HEK293 (cell line): Measurements from ENCODE around the gene RASA4B.

ENCODE experiments used
- GLIS2 ChIP-seq: fragments of 450-650 bp; formaldehyde crosslinking; IDR thresholded peaks from 2 replicates; pipeline ENCODE4 v1.5.1; 2016; ENCODE audit warnings: missing biosample characterization, missing genetic modification characterization
- KLF8 ChIP-seq: fragments of 450-650 bp; formaldehyde crosslinking; IDR thresholded peaks from 2 replicates; pipeline ENCODE4 v1.5.1; 2016; ENCODE audit warnings: missing biosample characterization, missing genetic modification characterization
- MZF1 ChIP-seq: fragments of 450-650 bp; formaldehyde crosslinking; IDR thresholded peaks from 2 replicates; pipeline ENCODE4 v1.5.1; 2017; ENCODE audit warnings: missing biosample characterization, missing genetic modification characterization, borderline replicate concordance
- PBX3 ChIP-seq: sonication (generic); formaldehyde crosslinking; IDR thresholded peaks from 2 replicates; pipeline ENCODE4 v1.8.1; 2022; ENCODE audit warnings: mild to moderate bottlenecking, moderate library complexity, missing genetic modification reagents
- ZBTB48 ChIP-seq: fragments of 450-650 bp; formaldehyde crosslinking; IDR thresholded peaks from 2 replicates; pipeline ENCODE4 v1.5.1; 2016; ENCODE audit warnings: missing biosample characterization, missing genetic modification characterization
- ZFP41 ChIP-seq: fragments of 450-650 bp; formaldehyde crosslinking; IDR thresholded peaks from 2 replicates; pipeline ENCODE4 v1.5.1; 2016; ENCODE audit warnings: missing biosample characterization, missing genetic modification characterization, borderline replicate concordance
- ZNF132 ChIP-seq: fragments of 450-650 bp; formaldehyde crosslinking; IDR thresholded peaks from 2 replicates; pipeline ENCODE4 v1.5.1; 2017; ENCODE audit warnings: missing biosample characterization, missing genetic modification characterization, borderline replicate concordance
- ZNF146 ChIP-seq: fragments of 450-650 bp; formaldehyde crosslinking; IDR thresholded peaks from 2 replicates; pipeline ENCODE4 v1.5.1; 2016; ENCODE audit warnings: missing biosample characterization, missing genetic modification characterization
- ZNF223 ChIP-seq: fragments of 450-650 bp; formaldehyde crosslinking; IDR thresholded peaks from 2 replicates; pipeline ENCODE4 v1.5.1; 2016; ENCODE audit warnings: missing biosample characterization, missing genetic modification characterization
- ZNF23 ChIP-seq: fragments of 450-650 bp; formaldehyde crosslinking; IDR thresholded peaks from 2 replicates; pipeline ENCODE4 v1.5.1; 2016; ENCODE audit warnings: missing biosample characterization, missing genetic modification characterization, borderline replicate concordance
- ZNF26 ChIP-seq: fragments of 450-650 bp; formaldehyde crosslinking; IDR thresholded peaks from 2 replicates; pipeline ENCODE4 v1.5.1; 2016; ENCODE audit warnings: missing biosample characterization, missing genetic modification characterization
- ZNF311 ChIP-seq: fragments of 450-650 bp; formaldehyde crosslinking; IDR thresholded peaks from 2 replicates; pipeline ENCODE4 v1.5.1; 2017; ENCODE audit warnings: missing biosample characterization, missing genetic modification characterization, borderline replicate concordance
- ZNF362 ChIP-seq: fragments of 450-650 bp; formaldehyde crosslinking; IDR thresholded peaks from 2 replicates; pipeline ENCODE4 v1.5.1; 2016; ENCODE audit warnings: missing biosample characterization, missing genetic modification characterization
- ZNF449 ChIP-seq: fragments of 450-650 bp; formaldehyde crosslinking; IDR thresholded peaks from 2 replicates; pipeline ENCODE4 v1.5.1; 2017; ENCODE audit warnings: missing biosample characterization, mild to moderate bottlenecking, missing genetic modification characterization, moderate library complexity
- ZNF530 ChIP-seq: fragments of 450-650 bp; formaldehyde crosslinking; IDR thresholded peaks from 2 replicates; pipeline ENCODE4 v1.5.1; 2016; ENCODE audit warnings: low read depth, missing biosample characterization, missing genetic modification characterization
- ZNF555 ChIP-seq: fragments of 450-650 bp; formaldehyde crosslinking; conservative IDR thresholded peaks from 2 replicates; pipeline ENCODE4 v1.5.1; 2017; ENCODE audit warnings: missing biosample characterization, mild to moderate bottlenecking, missing genetic modification characterization, inconsistent platforms
- ZNF571 ChIP-seq: fragments of 450-650 bp; formaldehyde crosslinking; IDR thresholded peaks from 2 replicates; pipeline ENCODE4 v1.5.0; 2017; ENCODE audit warnings: missing biosample characterization, missing genetic modification characterization
- ZNF660 ChIP-seq: fragments of 450-650 bp; IDR thresholded peaks from 2 replicates; pipeline ENCODE4 v1.5.1; 2018; ENCODE audit warnings: missing biosample characterization, mild to moderate bottlenecking, missing genetic modification characterization
- ZNF701 ChIP-seq: fragments of 450-650 bp; formaldehyde crosslinking; IDR thresholded peaks from 2 replicates; pipeline ENCODE4 v1.5.1; 2016; ENCODE audit warnings: missing biosample characterization, missing genetic modification characterization
- ZNF747 ChIP-seq: fragments of 450-650 bp; formaldehyde crosslinking; IDR thresholded peaks from 2 replicates; pipeline ENCODE4 v1.5.1; 2016; ENCODE audit warnings: missing biosample characterization, missing genetic modification characterization
- ZSCAN18 ChIP-seq: fragments of 450-650 bp; formaldehyde crosslinking; IDR thresholded peaks from 2 replicates; pipeline ENCODE4 v1.5.1; 2016; ENCODE audit warnings: missing biosample characterization, missing genetic modification characterization
- ZXDB ChIP-seq: fragments of 450-650 bp; formaldehyde crosslinking; IDR thresholded peaks from 2 replicates; pipeline ENCODE4 v1.5.1; 2016; ENCODE audit warnings: missing biosample characterization, missing genetic modification characterization
- TF ChIP-seq, protein P1 (sequence below): fragments of 450-650 bp; IDR thresholded peaks from 2 replicates; pipeline ENCODE4 v1.5.1; 2018; ENCODE audit warnings: missing biosample characterization, missing genetic modification characterization
- TF ChIP-seq, protein P2 (sequence below): fragments of 450-650 bp; formaldehyde crosslinking; IDR thresholded peaks from 2 replicates; pipeline ENCODE4 v1.5.1; 2016; ENCODE audit warnings: missing biosample characterization, missing genetic modification characterization
- TF ChIP-seq, protein P3 (sequence below): fragments of 450-650 bp; formaldehyde crosslinking; conservative IDR thresholded peaks from 2 replicates; pipeline ENCODE4 v1.5.1; 2016; ENCODE audit warnings: low read depth, missing biosample characterization, missing genetic modification characterization

The RASA4B gene

DNA sequence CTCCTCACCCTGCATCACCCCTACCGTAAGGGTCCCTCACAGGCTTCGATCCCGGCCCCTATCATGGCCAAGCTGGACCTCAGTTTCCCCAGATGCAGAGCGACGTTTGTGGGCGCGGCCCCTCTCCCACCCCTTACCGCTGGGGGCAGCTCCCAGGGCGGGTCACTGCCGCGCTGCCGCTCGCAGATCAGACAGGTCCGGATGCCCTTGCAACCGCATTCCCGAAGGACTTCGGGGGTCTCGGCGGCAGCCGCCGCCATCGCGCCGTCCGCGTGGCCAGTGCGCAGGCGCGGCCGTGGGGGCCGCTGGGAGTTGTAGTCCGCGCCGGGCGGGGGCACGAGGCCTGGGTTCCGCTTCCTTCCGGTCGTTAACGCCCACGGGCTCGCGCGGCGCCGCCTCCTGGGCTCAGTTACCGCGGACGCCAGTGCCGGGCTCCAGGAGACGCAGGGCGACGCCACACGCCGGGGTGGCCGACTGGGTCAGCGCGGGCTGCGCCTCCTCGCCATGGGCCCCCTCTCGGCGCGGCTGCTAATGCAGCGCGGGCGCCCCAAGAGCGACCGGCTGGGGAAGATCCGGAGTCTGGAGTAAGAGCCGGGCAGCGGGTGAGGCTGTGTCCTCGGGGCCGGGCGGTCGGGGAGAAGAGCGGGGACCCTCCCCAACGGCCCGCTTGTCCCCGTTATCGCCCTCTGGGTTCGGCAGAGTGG, 52.8 kb downstream of the RASA4B start, which contains the start of the genes ALKBH4 and LRWD1 (continued):
- TF ChIP-seq ZNF26 (tag by site-specific recombination) (no peak), ZNF701 (no peak), PBX3 (CRISPR knock-in tag) (0 out of 2 replicates have a peak, but pooled peaks have one; percentile 28), ZSCAN18 (tag by site-specific recombination) (no peak), ZNF747 (no peak), ZNF223 (tag by site-specific recombination) (no peak), KLF8 (tag by site-specific recombination) (0 out of 2 replicates have a peak, but pooled peaks have one; percentile 43), ZNF23 (tag by site-specific recombination) (no peak), GLIS2 (peak; percentile 94), ZNF146 (tag by site-specific recombination) (no peak), ZXDB (tag by site-specific recombination) (peak; percentile 73), ZNF555 (tag by site-specific recombination) (no peak), ZNF132 (tag by site-specific recombination) (no peak), ZNF362 (no peak), ZNF530 (no peak), ZNF449 (tag by site-specific recombination) (0 out of 2 replicates have a peak, but pooled peaks have one; percentile 67), ZNF660 (tag by site-specific recombination) (peak; percentile 81), ZNF571 (tag by site-specific recombination) (no peak), MZF1 (tag by site-specific recombination) (no peak), ZNF311 (tag by site-specific recombination) (no peak), ZFP41 (no peak), ZBTB48 (peak; percentile 86)
- TF ChIP-seq, protein P1, sequence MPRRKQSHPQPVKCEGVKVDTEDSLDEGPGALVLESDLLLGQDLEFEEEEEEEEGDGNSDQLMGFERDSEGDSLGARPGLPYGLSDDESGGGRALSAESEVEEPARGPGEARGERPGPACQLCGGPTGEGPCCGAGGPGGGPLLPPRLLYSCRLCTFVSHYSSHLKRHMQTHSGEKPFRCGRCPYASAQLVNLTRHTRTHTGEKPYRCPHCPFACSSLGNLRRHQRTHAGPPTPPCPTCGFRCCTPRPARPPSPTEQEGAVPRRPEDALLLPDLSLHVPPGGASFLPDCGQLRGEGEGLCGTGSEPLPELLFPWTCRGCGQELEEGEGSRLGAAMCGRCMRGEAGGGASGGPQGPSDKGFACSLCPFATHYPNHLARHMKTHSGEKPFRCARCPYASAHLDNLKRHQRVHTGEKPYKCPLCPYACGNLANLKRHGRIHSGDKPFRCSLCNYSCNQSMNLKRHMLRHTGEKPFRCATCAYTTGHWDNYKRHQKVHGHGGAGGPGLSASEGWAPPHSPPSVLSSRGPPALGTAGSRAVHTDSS (tag by site-specific recombination) = no peak
- TF ChIP-seq, protein P2, sequence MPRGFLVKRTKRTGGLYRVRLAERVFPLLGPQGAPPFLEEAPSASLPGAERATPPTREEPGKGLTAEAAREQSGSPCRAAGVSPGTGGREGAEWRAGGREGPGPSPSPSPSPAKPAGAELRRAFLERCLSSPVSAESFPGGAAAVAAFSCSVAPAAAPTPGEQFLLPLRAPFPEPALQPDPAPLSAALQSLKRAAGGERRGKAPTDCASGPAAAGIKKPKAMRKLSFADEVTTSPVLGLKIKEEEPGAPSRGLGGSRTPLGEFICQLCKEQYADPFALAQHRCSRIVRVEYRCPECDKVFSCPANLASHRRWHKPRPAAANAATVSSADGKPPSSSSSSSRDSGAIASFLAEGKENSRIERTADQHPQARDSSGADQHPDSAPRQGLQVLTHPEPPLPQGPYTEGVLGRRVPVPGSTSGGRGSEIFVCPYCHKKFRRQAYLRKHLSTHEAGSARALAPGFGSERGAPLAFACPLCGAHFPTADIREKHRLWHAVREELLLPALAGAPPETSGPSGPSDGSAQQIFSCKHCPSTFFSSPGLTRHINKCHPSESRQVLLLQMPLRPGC (tag by site-specific recombination) = no peak
- TF ChIP-seq, protein P3, sequence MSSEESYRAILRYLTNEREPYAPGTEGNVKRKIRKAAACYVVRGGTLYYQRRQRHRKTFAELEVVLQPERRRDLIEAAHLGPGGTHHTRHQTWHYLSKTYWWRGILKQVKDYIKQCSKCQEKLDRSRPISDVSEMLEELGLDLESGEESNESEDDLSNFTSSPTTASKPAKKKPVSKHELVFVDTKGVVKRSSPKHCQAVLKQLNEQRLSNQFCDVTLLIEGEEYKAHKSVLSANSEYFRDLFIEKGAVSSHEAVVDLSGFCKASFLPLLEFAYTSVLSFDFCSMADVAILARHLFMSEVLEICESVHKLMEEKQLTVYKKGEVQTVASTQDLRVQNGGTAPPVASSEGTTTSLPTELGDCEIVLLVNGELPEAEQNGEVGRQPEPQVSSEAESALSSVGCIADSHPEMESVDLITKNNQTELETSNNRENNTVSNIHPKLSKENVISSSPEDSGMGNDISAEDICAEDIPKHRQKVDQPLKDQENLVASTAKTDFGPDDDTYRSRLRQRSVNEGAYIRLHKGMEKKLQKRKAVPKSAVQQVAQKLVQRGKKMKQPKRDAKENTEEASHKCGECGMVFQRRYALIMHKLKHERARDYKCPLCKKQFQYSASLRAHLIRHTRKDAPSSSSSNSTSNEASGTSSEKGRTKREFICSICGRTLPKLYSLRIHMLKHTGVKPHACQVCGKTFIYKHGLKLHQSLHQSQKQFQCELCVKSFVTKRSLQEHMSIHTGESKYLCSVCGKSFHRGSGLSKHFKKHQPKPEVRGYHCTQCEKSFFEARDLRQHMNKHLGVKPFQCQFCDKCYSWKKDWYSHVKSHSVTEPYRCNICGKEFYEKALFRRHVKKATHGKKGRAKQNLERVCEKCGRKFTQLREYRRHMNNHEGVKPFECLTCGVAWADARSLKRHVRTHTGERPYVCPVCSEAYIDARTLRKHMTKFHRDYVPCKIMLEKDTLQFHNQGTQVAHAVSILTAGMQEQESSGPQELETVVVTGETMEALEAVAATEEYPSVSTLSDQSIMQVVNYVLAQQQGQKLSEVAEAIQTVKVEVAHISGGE (tag by site-specific recombination) = peak; percentile 75
